ENCODE results near the gene CFAP299.

DNA sequence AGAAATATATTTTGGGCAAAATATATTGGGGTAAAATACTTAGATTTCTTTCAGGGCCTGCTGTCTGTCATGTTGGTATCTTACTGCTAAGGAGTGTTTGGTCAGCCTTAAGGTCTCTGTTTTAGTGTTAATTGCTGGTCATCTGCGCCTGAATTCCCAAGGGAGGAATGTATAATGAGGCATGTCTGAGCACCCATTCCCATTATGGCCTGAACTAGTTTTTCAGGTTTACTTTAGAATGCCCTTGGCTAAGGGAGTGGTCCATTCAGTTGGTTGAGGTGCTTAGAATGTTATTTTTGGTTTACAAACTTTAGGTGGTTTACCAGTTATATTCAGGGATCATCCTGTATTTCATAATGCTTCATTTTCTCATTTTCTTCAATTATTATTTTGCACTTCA, 125.9 kb downstream of the CFAP299 start:
- no peak for TF ChIP-seq CTCF (IDR thresholded peaks at IDR 0.05)
- TF ChIP-seq EZH2 (IDR thresholded peaks at IDR 0.05; ENCODE audit: borderline replicate concordance, insufficient read depth, low read depth, low read length, poor library complexity, severe bottlenecking): no peak
